ENCODE measurements around the gene TMEM187.

The TMEM187 gene

GRCh38 chrX:154019633-154020528, 47.3 kb downstream of the TMEM187 start, which contains the start of gene IRAK1:
Gene IRAK1 (minus strand): TSS chrX:154019902. CDS start chrX:154019812, 90 bp downstream.
- DNase-seq (ENCODE audit: low spot score): peak; percentile 49

DNA sequence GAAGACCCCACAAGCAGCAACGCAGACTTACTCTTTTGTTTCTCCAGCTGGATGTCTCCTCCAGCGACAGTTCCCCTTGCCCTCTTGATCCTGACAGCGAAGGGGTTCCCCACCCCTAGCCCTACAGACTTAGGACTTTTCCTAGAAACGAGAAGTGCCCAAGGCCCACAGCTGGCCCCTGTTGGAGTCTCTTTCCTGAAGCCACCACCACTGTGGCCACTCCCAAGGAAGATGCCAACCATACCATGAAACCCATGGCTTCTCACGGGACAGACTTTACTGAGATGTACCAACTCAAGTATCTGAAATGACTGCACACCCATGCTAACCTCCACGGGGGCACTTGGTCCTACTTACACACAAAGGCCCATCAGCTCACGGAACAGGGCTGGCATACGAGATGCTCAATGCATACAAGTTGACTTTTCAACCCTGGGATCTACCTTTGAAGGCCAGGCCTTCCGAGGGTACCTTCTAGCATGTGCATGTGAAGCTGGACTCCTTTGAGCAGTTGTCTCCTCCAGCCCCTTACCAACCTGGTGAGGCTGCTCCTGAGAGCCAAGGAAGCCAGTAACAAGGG, 48.1 kb downstream of the TMEM187 start:
- peak; percentile 28 for DNase-seq (ENCODE audit: low spot score)

DNA sequence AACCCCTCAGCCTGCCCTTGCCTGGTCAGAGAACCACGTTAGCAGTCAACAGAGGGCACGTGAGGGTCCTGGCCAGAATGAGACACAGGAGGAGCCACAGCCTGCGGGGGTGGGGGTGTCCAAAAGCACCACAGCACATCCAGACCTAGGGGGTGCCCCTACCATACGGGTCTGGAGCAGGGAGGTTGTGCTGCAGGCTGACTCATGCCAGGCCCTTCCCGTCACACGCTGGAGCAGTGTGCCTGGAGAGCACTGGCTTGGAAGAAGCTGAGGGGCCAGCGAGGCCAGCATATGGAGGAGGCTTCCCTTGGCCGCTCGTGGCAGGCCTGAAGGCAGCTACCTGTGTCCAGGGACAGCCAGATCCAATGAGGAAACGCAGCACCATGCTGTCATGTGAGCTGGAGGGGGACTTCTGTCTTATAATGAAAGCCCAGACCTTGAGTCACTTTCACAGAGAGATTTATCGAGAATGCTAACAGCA, 48.6 kb downstream of the TMEM187 start:
- peak; percentile 7 for DNase-seq (ENCODE audit: low spot score)

DNA sequence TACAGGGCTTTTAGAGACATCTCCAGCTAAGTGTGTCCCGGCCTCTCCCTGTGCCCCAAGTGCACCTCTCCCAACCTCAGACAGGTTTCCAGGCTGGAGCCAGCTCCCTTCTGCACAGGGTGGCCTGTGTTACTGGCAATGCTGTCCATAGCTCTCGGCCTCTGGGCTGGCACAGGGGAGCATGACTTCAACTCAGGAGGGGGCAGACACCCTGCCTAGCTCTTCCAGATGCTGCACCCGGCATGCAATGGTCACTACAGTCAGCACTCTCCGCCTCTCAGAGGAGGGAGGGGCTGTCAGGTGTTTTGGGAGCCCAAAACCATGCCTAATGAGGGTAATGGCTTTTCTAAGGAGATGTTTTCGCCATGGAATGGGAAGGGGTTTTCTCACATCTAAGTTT, 49.6 kb downstream of the TMEM187 start:
- no peak for DNase-seq (ENCODE audit: low spot score)

DNA sequence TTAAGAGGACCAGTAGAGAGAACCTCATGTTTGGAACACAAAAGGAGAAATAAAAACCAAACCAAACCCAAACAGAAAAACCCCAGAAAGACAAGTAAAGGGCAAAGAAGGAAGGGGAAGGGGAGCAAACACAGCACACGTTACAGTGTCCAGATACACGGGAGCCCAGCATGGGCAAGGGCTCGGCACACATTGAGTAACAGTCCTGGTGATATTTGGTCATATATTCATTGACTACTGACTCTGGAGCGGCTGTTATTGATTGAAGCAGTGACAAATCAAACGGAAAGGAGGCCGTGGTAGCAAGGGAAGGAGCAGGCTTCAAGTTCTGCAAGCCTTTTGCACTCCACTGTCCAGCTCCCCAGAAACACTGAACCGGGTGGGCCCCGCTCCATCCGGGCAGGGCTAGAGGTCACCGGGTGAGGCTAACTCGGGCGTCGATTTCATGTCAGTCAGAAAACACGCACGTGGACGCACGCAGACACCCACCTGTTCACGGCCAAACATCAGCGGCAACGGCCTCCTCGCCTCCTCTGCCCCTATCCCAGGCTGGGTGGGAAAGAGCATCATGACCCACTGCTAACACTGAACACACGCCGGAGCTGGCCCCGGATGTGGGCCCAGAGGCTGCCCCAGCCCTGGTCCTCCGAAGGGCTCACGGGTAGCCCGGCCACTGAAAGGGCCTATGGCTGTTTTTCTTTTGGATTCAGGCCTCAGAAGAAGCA, 50.9 kb downstream of the TMEM187 start:
- DNase-seq (ENCODE audit: low spot score): no peak

DNA sequence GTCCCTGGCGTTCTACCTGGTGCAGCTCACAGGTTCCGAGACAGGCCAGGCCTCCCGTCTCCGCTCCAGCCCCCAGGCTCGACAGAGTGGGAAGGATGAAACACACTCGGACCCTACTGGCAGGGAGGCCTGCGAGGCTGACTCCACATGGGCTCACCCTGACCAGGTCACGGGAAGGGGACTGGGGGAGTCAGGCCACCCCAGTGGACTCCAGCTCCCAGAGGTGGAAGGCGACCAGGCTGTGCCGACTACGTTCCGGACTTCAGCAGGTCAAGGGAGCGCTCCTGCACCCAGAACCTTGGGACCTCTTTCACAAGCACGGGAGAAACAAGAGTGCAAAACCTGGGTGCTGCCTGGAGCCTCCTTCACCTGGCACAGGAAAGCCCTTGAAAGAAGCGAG, 51.7 kb downstream of the TMEM187 start:
- no peak for DNase-seq (ENCODE audit: low spot score)

DNA sequence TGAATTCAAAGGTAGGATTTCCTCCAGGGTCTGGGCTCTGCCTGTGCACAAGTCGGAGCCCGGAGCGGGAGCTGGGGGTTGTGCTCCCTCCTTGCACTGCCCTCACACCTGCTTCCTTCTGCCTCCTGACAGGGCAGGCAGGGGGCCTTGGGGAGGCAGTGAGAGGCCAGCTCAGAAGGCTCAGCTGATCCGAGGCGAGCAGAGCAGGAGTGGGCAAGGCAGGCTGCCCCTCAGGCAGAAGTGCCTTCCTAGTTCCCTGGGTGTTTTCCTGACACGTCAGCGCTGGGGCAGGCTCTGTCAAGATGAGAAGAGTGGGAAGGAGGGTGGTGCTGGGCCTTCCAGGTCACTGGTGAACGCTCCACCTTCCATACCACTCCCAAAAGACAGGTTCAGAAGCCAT, 52.7 kb downstream of the TMEM187 start:
- DNase-seq (ENCODE audit: low spot score): no peak

GRCh38 chrX:154026136-154027021, 53.8 kb downstream of the TMEM187 start:
- no peak for DNase-seq (ENCODE audit: low spot score)

DNA sequence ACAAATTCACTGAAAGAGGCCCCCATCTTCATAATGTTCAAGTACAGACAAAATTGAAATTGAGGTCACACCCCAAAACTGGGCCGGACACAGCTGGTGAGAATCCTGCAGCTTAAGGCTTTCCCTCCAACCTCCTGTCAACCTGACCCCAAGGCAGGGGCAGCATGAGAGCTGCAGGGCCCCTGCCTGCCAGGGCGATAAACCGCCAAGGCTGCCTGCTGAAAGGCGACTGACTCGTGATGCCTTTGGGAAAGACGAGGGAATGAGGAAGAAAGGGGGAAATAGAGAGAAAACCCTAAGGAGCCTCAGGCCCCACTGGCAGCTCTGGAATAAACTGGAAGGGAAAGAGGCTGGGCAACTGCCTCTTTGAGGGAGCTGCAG, 54.5 kb downstream of the TMEM187 start:
- DNase-seq (ENCODE audit: low spot score): no peak

GRCh38 chrX:154027986-154028385, 55.4 kb downstream of the TMEM187 start:
- no peak for DNase-seq (ENCODE audit: low spot score)

- no peak for DNase-seq (ENCODE audit: low spot score)
Measured at GRCh38 chrX:154028502-154029184, 56.1 kb downstream of the TMEM187 start.

DNA sequence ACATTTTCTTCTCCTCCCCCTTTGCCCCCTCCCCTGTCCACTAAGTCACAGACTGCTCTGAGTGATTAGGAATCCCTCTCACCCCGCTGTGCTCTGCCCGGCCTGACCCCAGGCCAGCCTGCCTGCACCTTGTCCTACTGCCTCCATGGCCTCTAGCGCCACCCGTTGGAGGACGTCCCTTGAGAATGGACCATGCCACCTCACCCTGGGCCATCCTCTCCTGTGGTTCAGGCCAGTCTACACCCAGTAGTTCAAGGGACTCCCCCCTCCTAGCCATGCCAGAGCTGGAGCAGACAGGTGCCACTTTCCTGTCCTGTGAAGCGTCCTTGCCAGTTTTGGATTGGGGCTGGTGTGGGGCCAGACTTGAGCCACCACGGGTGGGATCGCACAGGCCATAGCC, 56.9 kb downstream of the TMEM187 start:
- no peak for DNase-seq (ENCODE audit: low spot score)

DNA sequence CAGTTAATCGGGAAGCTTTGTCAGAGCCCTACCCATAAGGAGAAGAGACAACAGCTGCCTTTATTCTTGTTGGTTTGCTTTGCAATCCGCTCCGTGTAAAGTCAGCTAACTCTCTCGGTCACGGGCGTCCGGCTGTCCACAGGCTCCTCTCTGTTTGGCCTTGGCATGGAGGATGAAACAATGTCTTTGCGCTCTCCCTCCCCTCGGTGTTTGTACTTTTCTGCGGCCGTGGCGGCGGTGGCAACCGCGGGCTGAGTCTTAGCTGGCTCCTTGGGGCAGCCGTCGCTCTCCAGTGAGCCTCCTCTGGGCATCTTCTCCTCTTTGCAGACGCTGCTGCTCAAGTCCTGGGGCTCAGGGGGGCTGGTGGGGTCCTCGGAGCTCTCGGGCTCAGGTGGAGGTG, 57.7 kb downstream of the TMEM187 start:
- DNase-seq (ENCODE audit: low spot score): no peak

- DNase-seq (ENCODE audit: low spot score): no peak
Measured at GRCh38 chrX:154030715-154031305, 58.3 kb downstream of the TMEM187 start.

- no peak for DNase-seq (ENCODE audit: low spot score)
Measured at GRCh38 chrX:154032160-154032559, 59.6 kb downstream of the TMEM187 start.

DNA sequence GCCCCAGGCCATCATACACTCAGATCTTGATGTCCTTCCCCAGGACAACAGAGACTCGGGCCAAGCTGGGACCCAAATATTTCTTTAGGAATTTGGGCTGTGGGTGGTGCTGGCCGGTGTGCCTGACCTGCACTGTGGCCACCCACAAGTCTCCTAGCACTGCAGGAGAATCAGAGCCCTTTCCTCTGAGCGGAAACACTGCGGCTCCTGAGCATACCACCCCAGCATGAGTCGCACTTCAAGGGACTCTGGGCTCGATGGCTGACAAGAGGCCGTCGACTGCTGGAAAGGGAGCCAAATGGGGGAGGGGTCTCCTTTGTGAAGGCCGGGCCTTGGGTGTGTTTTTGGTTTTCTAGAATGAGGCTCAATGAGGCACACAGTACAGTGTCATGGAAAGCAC, 60.1 kb downstream of the TMEM187 start:
- DNase-seq (ENCODE audit: low spot score): no peak

Measured in NAMALWA (cell line).